ENCODE data around the gene CD3G.

Gene CD3G

DNA sequence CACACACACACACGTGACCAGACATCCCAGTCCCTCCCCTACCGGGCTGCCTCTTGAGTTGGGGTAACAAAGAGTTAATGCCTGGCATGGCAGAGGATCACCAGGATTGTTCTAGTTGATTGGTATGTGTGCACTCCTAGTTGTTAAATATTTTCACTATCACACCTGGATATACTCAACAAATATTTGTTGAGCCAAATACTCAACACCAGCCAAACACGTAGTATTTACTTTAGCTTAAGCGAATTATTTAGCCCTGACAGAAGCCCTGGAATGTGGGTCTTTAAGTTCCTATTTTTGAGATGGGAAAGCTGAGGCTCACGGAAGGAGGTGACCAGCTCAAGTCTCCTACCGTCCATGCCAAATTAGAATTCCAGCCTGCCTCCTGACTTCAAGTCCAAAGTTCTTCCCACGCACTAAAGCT lies 29.1 kb upstream of the CD3G start:
- Mint-ChIP-seq H3K27ac (peak overlapping the region; percentile 95), H3K9me3 (ENCODE audit: low read depth) (no peaks in the 10 kb centered on the region), H3K4me1 (ENCODE audit: low read depth) (peaks cover 92% of the 10 kb centered on the region), H3K4me3 (peak overlapping the region; percentile 75), H3K36me3 (peaks cover 22% of the 10 kb centered on the region), H3K27me3 (no peaks in the 10 kb centered on the region)

DNA sequence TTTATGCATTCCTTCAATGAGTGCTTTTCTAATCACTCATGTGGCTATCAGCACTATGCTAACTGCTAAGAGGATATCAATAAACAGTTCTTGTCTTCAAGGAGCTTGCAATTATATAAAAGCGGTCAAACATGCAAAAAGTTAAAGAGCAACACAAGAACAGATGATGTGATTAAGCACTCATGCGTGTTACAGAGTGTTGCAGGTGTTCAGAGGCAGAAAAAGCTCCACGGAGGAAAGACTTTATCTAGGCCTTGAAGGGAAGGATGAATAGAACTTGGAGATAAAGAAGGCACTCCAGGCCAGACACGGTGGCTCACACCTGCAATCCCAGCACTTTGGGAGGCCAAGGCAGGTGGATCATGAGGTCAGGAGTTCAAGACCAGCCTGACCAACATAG lies 26.0 kb upstream of the CD3G start:
- Mint-ChIP-seq H3K4me3 (peak overlapping the region; percentile 35), H3K9me3 (ENCODE audit: low read depth) (no peaks in the 10 kb centered on the region), H3K36me3 (peaks cover 22% of the 10 kb centered on the region), H3K4me1 (ENCODE audit: low read depth) (peaks cover 85% of the 10 kb centered on the region), H3K27ac (peak overlapping the region; percentile 85), H3K27me3 (no peaks in the 10 kb centered on the region)

DNA sequence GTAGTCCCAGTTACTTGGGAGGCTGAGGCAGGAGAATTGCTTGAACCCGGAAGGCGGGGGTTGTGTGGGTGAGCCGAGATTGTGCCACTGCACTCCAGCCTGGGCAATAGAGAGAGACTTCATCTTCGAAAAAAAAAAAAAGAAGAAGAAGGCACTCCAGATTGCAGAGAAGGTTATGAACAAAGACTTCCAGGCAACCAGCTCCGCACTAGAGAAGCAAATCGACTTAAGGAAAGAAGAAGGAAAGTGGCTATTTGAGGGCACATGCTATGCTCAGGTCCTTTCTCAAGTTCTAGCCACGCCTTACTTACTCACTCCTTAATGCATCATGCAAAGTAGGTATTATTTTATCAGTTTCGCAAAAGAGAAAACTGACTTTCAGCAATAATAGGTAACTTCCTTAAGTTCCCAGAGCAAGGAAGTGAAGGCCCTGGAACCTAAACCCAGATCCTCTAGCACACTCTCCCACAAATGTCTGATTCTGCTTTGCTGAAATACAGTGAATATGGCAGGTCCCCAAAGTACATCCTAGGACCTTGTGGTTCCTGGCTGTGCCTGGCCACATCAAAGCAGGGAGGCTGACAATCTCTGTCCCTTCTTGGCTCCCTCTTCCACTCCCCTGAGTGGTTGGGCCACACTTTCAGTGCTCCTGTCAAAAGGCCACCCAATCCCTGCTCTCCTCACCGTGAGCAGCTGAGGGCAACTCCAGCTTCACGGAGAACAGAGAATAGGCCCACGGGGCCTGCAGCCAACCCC lies 25.4 kb upstream of the CD3G start:
- H3K4me3 Mint-ChIP-seq, result peak overlapping the region; percentile 33
- peaks cover 84% of the 10 kb centered on the region for H3K4me1 Mint-ChIP-seq (ENCODE audit: low read depth)
- peaks cover 26% of the 10 kb centered on the region for H3K36me3 Mint-ChIP-seq
- H3K27ac Mint-ChIP-seq, result peak overlapping the region; percentile 85
- no peaks in the 10 kb centered on the region for H3K9me3 Mint-ChIP-seq (ENCODE audit: low read depth)
- no peaks in the 10 kb centered on the region for H3K27me3 Mint-ChIP-seq

DNA sequence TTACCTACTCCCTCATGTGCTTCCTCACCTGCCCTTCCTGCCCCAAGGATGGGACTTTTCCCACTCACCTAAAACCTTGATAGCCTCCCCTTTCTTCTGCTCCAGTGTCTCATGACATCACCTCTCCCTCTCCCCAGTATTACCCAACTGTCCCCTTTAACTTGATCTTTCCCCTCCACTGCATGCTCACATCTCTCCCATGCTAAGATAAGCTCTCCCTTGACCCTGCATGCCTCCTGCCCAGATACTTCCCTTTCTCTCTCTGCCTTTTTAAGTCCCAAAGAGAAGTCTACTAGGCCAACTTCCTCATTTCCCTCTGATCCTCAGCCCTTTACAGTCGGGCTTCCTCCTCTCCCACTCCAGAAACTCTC lies 24.8 kb upstream of the CD3G start:
- Mint-ChIP-seq H3K36me3 (peaks cover 27% of the 10 kb centered on the region), H3K4me3 (peak overlapping the region; percentile 33), H3K27ac (peak overlapping the region; percentile 85), H3K27me3 (no peaks in the 10 kb centered on the region), H3K9me3 (ENCODE audit: low read depth) (no peaks in the 10 kb centered on the region), H3K4me1 (ENCODE audit: low read depth) (peaks cover 80% of the 10 kb centered on the region)

- Mint-ChIP-seq H3K27ac (peak overlapping the region; percentile 79), H3K36me3 (peaks cover 30% of the 10 kb centered on the region), H3K27me3 (no peaks in the 10 kb centered on the region), H3K9me3 (ENCODE audit: low read depth) (no peaks in the 10 kb centered on the region), H3K4me3 (peak overlapping the region; percentile 53), H3K4me1 (ENCODE audit: low read depth) (peaks cover 73% of the 10 kb centered on the region)
Measured at GRCh38 chr11:118320515-118320914, 23.6 kb upstream of the CD3G start.

GRCh38 chr11:118321386-118322082 lies 22.6 kb upstream of the CD3G start:
- peaks cover 29% of the 10 kb centered on the region for H3K36me3 Mint-ChIP-seq

GRCh38 chr11:118322721-118323120 lies 21.4 kb upstream of the CD3G start:
- Mint-ChIP-seq H3K36me3 (peaks cover 26% of the 10 kb centered on the region), H3K27me3 (no peaks in the 10 kb centered on the region), H3K4me3 (no peak overlapping the region), H3K9me3 (ENCODE audit: low read depth) (no peaks in the 10 kb centered on the region), H3K4me1 (ENCODE audit: low read depth) (peaks cover 59% of the 10 kb centered on the region), H3K27ac (no peak overlapping the region)

More at GRCh38 chr11:118321386-118322082, 22.6 kb upstream of the CD3G start:
- Mint-ChIP-seq H3K27me3 (no peaks in the 10 kb centered on the region), H3K27ac (peak overlapping the region; percentile 68), H3K4me3 (no peak overlapping the region), H3K9me3 (ENCODE audit: low read depth) (no peaks in the 10 kb centered on the region), H3K4me1 (ENCODE audit: low read depth) (peaks cover 67% of the 10 kb centered on the region)

DNA sequence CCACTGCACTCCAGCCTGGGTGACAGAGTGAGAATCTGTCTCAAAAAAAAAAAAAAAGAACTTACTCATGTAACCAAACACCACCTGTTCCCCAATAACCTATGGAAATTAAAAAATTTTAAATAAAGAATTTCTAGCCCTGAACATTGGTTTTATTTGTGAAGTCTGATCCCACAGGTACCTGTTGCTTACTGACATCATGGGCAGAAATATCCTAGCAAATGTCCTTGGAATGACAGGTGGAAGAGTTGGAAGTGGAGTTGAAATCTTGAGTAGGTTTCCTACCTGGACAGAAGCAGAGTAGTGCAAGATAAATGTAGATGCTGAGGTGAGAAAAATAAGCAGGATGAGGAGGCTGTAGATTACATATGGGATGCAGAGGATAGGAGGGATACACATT lies 18.9 kb upstream of the CD3G start:
- Mint-ChIP-seq H3K36me3 (peaks cover 21% of the 10 kb centered on the region), H3K4me1 (ENCODE audit: low read depth) (peaks cover 48% of the 10 kb centered on the region), H3K27ac (peak overlapping the region; percentile 73), H3K27me3 (no peaks in the 10 kb centered on the region), H3K4me3 (no peak overlapping the region), H3K9me3 (ENCODE audit: low read depth) (no peaks in the 10 kb centered on the region)

DNA sequence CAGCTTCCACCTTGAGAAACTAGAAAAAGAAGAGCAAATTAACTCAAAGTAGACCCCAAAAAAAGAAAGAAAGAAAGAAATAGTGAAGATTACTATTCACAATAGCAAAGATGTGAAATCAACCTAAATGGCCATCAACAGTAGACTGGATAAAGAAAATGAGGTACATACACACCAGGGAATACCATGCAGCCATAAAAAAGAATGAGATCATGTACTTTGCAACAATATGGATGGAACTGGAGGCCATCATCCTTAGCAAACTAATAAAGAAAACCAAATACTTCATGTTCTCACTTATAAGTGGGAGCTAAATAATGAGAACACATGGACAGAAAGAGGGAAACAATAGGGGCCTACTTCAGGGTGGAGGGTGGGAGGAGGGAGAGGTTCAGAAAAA lies 15.4 kb upstream of the CD3G start:
- Mint-ChIP-seq H3K4me3 (no peak overlapping the region), H3K36me3 (peaks cover 9% of the 10 kb centered on the region), H3K4me1 (ENCODE audit: low read depth) (peaks cover 33% of the 10 kb centered on the region), H3K27me3 (no peaks in the 10 kb centered on the region), H3K27ac (peak overlapping the region; percentile 85), H3K9me3 (ENCODE audit: low read depth) (no peaks in the 10 kb centered on the region)

GRCh38 chr11:118334745-118335144 lies 9.4 kb upstream of the CD3G start:
- Mint-ChIP-seq H3K4me1 (ENCODE audit: low read depth) (peaks cover 50% of the 10 kb centered on the region), H3K27me3 (no peaks in the 10 kb centered on the region), H3K9me3 (ENCODE audit: low read depth) (no peaks in the 10 kb centered on the region), H3K36me3 (peaks cover 13% of the 10 kb centered on the region), H3K27ac (peak overlapping the region; percentile 98), H3K4me3 (peak overlapping the region; percentile 82)

DNA sequence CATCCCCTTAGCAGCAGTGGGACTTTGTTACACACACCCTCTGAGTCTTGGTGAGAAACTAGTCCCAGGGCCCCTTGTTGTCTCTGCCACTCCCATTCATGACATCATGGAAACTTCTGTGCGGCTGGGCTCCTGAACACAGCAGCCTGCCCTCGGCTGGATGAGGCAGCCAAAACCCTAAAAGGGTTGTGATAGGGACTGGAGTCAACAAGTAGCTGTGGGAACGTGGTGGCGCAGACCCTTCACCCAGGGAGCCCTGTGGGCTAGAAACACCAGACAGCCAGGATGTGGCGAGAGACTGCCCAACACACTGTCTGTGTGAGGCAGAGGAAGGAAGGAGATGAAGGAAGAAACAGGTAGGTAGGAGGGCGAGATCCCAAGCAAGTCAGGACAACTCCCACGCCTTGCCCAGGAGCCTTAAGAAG lies 5.5 kb upstream of the CD3G start:
- Mint-ChIP-seq H3K4me3 (peak overlapping the region; percentile 90), H3K27ac (peak overlapping the region; percentile 100), H3K27me3 (no peaks in the 10 kb centered on the region), H3K9me3 (ENCODE audit: low read depth) (no peaks in the 10 kb centered on the region), H3K36me3 (peaks cover 20% of the 10 kb centered on the region), H3K4me1 (ENCODE audit: low read depth) (peaks cover 63% of the 10 kb centered on the region)

GRCh38 chr11:118339281-118339961 lies 4.7 kb upstream of the CD3G start:
- H3K27ac Mint-ChIP-seq, result peak overlapping the region; percentile 100
- H3K4me1 Mint-ChIP-seq (ENCODE audit: low read depth), result peaks cover 63% of the 10 kb centered on the region
- H3K9me3 Mint-ChIP-seq (ENCODE audit: low read depth), result no peaks in the 10 kb centered on the region
- H3K4me3 Mint-ChIP-seq, result peak overlapping the region; percentile 90
- H3K27me3 Mint-ChIP-seq, result no peaks in the 10 kb centered on the region
- peaks cover 20% of the 10 kb centered on the region for H3K36me3 Mint-ChIP-seq

- peak overlapping the region; percentile 100 for H3K27ac Mint-ChIP-seq
- no peaks in the 10 kb centered on the region for H3K27me3 Mint-ChIP-seq
- H3K9me3 Mint-ChIP-seq (ENCODE audit: low read depth), result no peaks in the 10 kb centered on the region
- H3K4me1 Mint-ChIP-seq (ENCODE audit: low read depth), result peaks cover 63% of the 10 kb centered on the region
- H3K4me3 Mint-ChIP-seq, result peak overlapping the region; percentile 90
- H3K36me3 Mint-ChIP-seq, result peaks cover 23% of the 10 kb centered on the region
Measured at GRCh38 chr11:118340449-118340848, 3.7 kb upstream of the CD3G start.

DNA sequence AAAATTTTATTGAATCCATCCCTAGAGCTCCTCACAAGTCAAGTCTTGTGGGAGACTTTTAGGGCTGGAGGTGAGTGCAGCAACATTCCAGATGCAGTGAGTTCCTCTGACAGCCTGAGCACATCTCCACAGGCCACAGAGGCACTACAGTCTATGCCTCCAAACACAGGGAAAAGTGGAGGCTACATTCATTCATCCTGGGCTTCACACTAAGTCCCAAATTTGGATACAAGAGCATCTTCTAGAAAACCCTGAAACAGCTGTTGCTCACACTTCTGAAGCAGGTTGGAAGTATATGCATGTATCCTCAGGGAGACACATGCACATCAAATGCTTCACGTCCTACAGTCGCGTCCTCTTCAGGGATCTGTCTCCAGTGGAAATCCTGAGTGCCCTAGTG lies 2.9 kb upstream of the CD3G start:
- H3K4me1 Mint-ChIP-seq (ENCODE audit: low read depth), result peaks cover 67% of the 10 kb centered on the region
- peak overlapping the region; percentile 90 for H3K4me3 Mint-ChIP-seq
- H3K27ac Mint-ChIP-seq, result peak overlapping the region; percentile 100
- no peaks in the 10 kb centered on the region for H3K27me3 Mint-ChIP-seq
- H3K9me3 Mint-ChIP-seq (ENCODE audit: low read depth), result no peaks in the 10 kb centered on the region
- H3K36me3 Mint-ChIP-seq, result peaks cover 23% of the 10 kb centered on the region

Measured in activated naive CD8-positive, alpha-beta T cell (primary cell).